ENCODE measurements around the gene CELF2. TPM values are rescaled to one million over a fixed set of nuclear protein-coding genes. Genes with fewer than 3 reads are reported as not detected.

The CELF2 gene
- total RNA-seq, 2 donors from 2014 or later: 116 to 124 TPM

DNA sequence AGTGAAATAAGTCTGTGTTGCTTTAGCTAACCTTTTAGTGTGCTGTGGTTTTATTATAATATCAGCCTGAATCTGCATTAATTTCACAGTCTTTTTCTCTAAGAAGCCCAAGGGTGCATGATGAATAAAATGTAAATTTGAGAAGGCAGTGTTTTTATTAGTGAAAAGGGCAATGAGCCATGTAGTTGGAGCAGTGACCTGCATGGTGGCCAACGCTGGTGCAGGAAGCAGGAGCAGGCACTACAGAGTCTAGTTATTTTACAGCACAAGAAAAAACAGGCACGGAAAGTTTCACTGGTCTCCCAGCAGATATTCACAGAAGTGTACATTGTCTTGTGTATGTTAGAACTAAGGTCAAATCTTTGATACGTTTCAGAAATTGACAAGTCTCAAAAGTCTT is 247.8 kb downstream of the CELF2 start:
- H3K36me3 Mint-ChIP-seq (ENCODE audit: insufficient read depth in 2 of 2): peaks cover 9 to 30% of the 10 kb centered on the region in 2 donors
- no peaks in the 10 kb centered on the region for H3K27me3 Mint-ChIP-seq (ENCODE audit: low read depth)
- DNase-seq (no peak), ATAC-seq (replicated peaks in 1 of 2) (no peak)
- peak overlapping the region; percentile 76 for H3K27ac Mint-ChIP-seq
- no peaks in the 10 kb centered on the region for H3K9me3 Mint-ChIP-seq
- peaks cover 93% of the 10 kb centered on the region for H3K4me1 Mint-ChIP-seq (ENCODE audit: low read depth)
- H3K4me3 Mint-ChIP-seq: peak overlapping the region in 1 of 2 donors; percentile 24

DNA sequence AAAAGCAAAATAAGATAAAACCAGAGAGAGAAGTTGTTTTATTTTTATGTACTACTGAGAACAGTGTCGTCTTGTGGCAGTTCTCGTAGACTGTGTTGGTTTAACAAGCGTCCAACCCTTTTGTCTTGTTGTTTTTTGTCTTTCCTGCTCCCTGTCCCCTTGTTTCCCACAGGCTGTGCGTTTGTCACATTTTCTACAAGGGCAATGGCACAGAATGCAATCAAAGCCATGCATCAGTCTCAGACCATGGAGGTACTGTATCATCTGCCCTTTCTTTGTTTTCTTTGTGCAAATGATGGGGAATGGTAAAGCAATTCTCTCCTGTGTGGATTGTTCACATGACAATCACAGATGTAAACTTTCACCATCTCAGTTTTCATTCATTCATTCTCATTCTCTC is 248.8 kb downstream of the CELF2 start:
- Mint-ChIP-seq H3K4me1 (ENCODE audit: low read depth) (peaks cover 92% of the 10 kb centered on the region), H3K4me3 (peak overlapping the region in 1 of 2 donors; percentile 10), H3K27ac (peak overlapping the region; percentile 51), H3K9me3 (no peaks in the 10 kb centered on the region), H3K36me3 (ENCODE audit: insufficient read depth in 2 of 2) (peaks cover 9 to 27% of the 10 kb centered on the region in 2 donors), H3K27me3 (ENCODE audit: low read depth) (no peaks in the 10 kb centered on the region)
- DNase-seq (no peak), ATAC-seq (replicated peaks in 1 of 2) (no peak)

DNA sequence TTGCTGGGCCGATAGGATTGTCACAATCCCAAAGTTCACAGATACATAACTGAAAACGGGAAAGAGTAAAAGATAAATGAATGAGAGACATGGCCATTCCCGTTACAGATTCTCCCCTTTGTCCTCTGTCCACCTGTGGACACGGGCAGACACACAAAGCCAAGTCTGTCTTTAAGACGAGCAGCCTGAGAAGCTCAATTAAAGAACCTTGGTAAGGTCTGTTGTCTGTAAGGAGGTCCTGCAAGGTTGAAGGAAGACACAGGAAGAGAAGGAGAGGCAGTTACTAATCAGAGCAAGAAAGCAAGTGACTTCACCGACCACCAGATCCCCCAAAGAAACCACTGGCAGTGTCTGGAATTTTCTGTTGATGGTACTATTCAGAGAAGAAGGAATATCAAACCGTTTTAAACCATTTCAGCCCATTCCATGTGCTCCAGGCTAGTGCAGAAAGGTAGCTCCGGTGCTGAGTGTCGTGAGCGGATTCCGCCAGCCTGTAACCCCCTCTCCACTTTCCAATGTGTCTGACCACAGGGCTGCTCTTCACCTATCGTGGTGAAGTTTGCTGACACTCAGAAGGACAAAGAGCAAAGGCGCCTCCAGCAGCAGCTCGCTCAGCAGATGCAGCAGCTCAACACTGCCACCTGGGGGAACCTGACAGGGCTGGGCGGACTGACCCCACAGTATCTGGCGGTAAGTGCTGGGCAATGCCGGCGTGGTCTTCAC is 252.6 kb downstream of the CELF2 start:
- Mint-ChIP-seq H3K4me1 (ENCODE audit: low read depth) (peaks cover 90% of the 10 kb centered on the region), H3K36me3 (ENCODE audit: insufficient read depth in 2 of 2) (peaks cover 11 to 42% of the 10 kb centered on the region in 2 donors)

DNA sequence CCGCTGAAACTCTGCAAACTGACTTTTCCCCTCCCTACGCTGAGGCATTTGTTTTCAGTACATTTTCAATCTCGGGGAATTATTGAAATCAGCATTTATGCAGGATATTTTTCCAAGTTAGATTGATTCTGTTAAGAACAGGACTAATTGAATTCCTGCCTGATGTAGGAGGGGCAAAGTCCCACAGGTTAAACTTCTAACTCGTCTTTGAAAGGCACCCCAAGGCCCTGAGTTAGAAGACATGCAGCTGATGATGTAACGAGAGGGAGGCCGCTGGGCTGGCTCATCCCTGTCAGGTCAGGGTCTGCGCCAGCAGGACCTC is 253.1 kb downstream of the CELF2 start:
- no peak for DNase-seq
- no peak for ATAC-seq (replicated peaks in 1 of 2)
- H3K27ac Mint-ChIP-seq: no peak overlapping the region
- no peaks in the 10 kb centered on the region for H3K27me3 Mint-ChIP-seq (ENCODE audit: low read depth)
- peaks cover 90% of the 10 kb centered on the region for H3K4me1 Mint-ChIP-seq (ENCODE audit: low read depth)
- H3K4me3 Mint-ChIP-seq: peak overlapping the region in 1 of 2 donors; percentile 81
- H3K9me3 Mint-ChIP-seq: no peaks in the 10 kb centered on the region
- peaks cover 11 to 46% of the 10 kb centered on the region in 2 donors for H3K36me3 Mint-ChIP-seq (ENCODE audit: insufficient read depth in 2 of 2)

More for the DNA sequence above, 252.6 kb downstream of the CELF2 start:
- peak overlapping the region; percentile 47 to 81 for H3K4me3 Mint-ChIP-seq
- no peaks in the 10 kb centered on the region for H3K27me3 Mint-ChIP-seq (ENCODE audit: low read depth)
- peak overlapping the region; percentile 98 for H3K27ac Mint-ChIP-seq
- H3K9me3 Mint-ChIP-seq: no peaks in the 10 kb centered on the region
- ATAC-seq (replicated peaks in 1 of 2): peak; percentile 67 to 68
- peak; percentile 79 to 85 for DNase-seq

DNA sequence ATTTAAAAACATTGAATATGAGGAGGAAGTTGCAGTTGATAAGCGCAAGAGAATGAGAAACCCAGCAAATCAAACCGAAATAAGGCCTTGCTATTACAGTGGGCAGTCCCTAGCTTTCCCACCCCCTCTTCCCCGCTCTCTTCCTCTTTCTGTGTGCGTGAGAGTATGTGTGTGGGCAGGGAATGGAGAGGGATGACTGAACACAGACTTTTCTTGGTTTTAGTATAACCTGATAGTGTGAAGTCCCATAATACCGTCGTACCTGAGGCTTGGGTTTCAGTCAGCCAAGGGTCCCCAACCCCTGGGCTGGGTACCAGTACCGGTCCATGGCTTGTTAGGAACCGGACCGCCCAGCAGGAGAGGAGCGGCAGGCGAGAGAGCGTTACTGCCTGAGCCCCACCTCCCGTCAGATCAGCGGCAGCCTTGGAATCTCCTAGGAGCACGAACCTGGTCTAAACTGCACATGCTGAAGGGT is 255.3 kb downstream of the CELF2 start:
- peak; percentile 58 to 72 for DNase-seq
- H3K4me3 Mint-ChIP-seq: peak overlapping the region; percentile 59 to 68
- H3K36me3 Mint-ChIP-seq (ENCODE audit: insufficient read depth in 2 of 2): peaks cover 7 to 49% of the 10 kb centered on the region in 2 donors
- ATAC-seq (replicated peaks in 1 of 2): peak; percentile 81 to 84
- H3K9me3 Mint-ChIP-seq: no peaks in the 10 kb centered on the region
- no peaks in the 10 kb centered on the region for H3K27me3 Mint-ChIP-seq (ENCODE audit: low read depth)
- H3K4me1 Mint-ChIP-seq (ENCODE audit: low read depth): peaks cover 85% of the 10 kb centered on the region
- peak overlapping the region; percentile 94 for H3K27ac Mint-ChIP-seq

DNA sequence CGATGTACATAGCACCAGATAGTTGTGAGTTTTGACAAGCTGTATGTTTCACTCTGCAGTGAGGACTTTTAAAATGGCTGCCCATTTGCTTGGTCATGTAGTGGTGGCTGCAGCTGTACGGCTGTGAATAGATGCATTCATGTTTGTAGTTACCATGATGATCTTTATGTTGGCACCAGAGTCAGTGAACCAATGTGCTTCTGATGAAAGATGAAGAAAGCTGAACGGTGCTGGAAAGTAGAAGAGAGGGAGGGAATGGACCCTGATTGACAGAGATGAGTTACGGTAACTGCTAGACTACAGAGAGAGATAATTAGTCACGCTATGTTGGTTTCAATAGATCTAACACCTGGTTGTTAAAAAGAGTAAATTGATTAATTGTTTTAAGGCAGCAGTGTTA is 256.8 kb downstream of the CELF2 start:
- Mint-ChIP-seq H3K36me3 (ENCODE audit: insufficient read depth in 2 of 2) (peaks cover 8 to 51% of the 10 kb centered on the region in 2 donors), H3K4me1 (ENCODE audit: low read depth) (peaks cover 72% of the 10 kb centered on the region), H3K9me3 (no peaks in the 10 kb centered on the region), H3K4me3 (peak overlapping the region in 1 of 2 donors; percentile 13), H3K27ac (peak overlapping the region; percentile 56), H3K27me3 (ENCODE audit: low read depth) (no peaks in the 10 kb centered on the region)
- ATAC-seq (replicated peaks in 1 of 2) (no peak), DNase-seq (no peak)

DNA sequence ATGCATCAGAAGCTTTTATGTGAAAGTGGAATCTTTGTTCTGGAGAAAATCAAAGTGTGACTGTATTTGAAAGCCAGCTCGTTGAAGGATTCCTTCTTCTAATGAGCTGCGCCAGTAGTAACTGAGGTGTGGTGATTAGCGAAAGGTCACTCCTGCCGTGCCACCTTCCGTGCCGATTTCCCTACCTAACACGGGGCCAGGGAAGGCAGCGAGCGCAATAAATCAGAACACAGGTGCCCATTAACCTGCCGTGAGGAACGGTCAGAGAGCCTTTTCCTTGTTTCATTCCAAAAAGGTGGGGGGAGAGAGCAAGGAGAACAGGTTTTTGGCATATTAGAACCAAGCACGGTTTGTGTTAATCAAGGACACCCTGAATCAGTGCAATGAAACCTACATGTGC is 258.0 kb downstream of the CELF2 start:
- Mint-ChIP-seq H3K4me3 (peak overlapping the region in 1 of 2 donors; percentile 47), H3K9me3 (no peaks in the 10 kb centered on the region), H3K27me3 (ENCODE audit: low read depth) (no peaks in the 10 kb centered on the region), H3K36me3 (ENCODE audit: insufficient read depth in 2 of 2) (peaks cover 10 to 52% of the 10 kb centered on the region in 2 donors), H3K27ac (peak overlapping the region; percentile 56), H3K4me1 (ENCODE audit: low read depth) (peaks cover 64% of the 10 kb centered on the region)
- no peak for DNase-seq
- ATAC-seq (replicated peaks in 1 of 2): no peak

DNA sequence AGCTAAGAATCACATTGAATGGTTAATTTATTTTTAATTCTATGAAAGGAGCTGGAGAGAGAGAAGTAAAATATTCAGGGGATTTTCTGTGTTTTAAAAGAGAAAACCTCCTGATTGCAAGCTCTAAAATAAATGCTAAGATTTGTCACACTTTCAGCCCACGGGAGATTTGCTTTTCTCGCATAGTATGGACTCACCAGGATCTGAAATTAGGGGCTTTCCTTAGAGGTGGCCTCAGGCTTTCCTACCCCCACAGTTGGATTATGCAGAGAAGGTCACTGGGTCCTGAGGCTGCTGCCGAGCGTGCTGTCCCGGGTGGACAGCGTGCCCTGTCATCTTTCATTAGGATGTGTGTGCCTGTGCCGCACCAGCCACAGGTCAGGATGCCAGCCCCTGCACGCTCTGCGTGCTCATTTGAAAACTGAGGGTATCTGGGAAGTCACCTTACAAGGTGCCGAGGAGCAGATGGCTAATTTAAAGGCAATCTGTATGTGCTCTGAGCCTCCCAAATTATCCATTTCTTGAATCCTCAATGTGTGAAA is 258.8 kb downstream of the CELF2 start:
- no peaks in the 10 kb centered on the region for H3K9me3 Mint-ChIP-seq
- DNase-seq (no peak), ATAC-seq (replicated peaks in 1 of 2) (no peak)
- peaks cover 15 to 60% of the 10 kb centered on the region in 2 donors for H3K36me3 Mint-ChIP-seq (ENCODE audit: insufficient read depth in 2 of 2)
- peaks cover 56% of the 10 kb centered on the region for H3K4me1 Mint-ChIP-seq (ENCODE audit: low read depth)
- peak overlapping the region; percentile 56 for H3K27ac Mint-ChIP-seq
- H3K4me3 Mint-ChIP-seq: no peak overlapping the region
- no peaks in the 10 kb centered on the region for H3K27me3 Mint-ChIP-seq (ENCODE audit: low read depth)

DNA sequence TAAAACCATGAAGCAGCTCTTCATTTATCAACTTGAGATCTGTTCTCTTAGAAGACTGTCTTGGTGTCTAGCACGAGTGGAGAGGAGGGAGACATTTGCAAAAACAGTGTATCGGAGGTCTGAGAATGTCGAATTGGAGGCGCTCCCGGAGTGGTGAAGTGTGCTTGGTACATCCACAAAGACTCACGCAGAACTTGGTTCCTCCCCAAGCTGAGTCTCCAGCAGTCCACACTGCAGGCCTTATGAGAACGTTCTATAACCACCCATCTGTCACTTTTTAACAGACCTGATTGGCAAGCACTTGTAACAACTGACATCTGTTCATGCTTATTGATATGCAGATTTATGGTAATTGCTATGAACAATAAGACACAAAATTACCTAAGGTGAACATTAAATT is 261.6 kb downstream of the CELF2 start:
- no peak for ATAC-seq (replicated peaks in 1 of 2)
- H3K27me3 Mint-ChIP-seq (ENCODE audit: low read depth): no peaks in the 10 kb centered on the region
- H3K9me3 Mint-ChIP-seq: no peaks in the 10 kb centered on the region
- H3K4me1 Mint-ChIP-seq (ENCODE audit: low read depth): peaks cover 28% of the 10 kb centered on the region
- H3K4me3 Mint-ChIP-seq: no peak overlapping the region
- peaks cover 14 to 45% of the 10 kb centered on the region in 2 donors for H3K36me3 Mint-ChIP-seq (ENCODE audit: insufficient read depth in 2 of 2)
- no peak for DNase-seq
- H3K27ac Mint-ChIP-seq: peak overlapping the region; percentile 82

DNA sequence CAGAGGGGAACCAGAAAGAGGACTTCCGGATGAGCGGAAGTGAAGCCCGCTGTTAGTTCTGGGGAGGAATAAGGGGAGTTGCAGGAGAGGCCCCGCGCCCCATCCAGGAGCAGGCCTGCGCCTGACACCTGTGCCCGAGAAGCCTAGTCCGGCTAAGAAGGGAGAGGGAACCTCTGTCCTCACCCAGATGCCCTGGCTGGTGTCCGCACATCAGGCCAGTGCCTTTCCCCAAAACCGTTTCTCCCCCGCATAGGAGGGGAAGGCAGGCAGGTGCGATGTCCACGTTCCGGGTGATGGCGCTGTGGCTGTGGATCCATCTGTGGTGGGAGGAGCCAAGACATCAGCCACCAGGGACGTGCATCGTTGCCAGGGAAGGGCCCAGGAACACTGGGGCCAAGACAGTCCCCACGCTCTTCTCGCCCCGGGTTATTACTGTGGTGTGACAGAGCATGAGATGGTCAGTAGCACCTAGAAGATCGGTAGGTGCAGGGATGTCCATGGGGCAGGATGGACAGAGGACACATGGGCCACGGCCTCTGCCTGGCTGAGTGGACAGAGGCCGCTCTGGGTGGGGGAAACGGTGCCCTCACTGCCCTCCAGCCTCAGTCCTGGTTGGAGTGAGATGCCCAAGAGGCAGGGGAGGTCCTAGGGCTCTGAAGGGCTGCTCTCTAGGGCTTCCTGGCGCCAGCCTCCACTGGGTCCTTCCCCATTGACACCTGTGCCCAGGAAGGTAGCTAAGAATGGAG is 262.7 kb downstream of the CELF2 start:
- DNase-seq (no peak), ATAC-seq (replicated peaks in 1 of 2) (peak in 1 of 2 donors; percentile 8)
- H3K4me1 Mint-ChIP-seq (ENCODE audit: low read depth): peaks cover 20% of the 10 kb centered on the region
- peaks cover 12 to 41% of the 10 kb centered on the region in 2 donors for H3K36me3 Mint-ChIP-seq (ENCODE audit: insufficient read depth in 2 of 2)
- H3K4me3 Mint-ChIP-seq: no peak overlapping the region
- peak overlapping the region; percentile 51 for H3K27ac Mint-ChIP-seq
- no peaks in the 10 kb centered on the region for H3K9me3 Mint-ChIP-seq
- no peaks in the 10 kb centered on the region for H3K27me3 Mint-ChIP-seq (ENCODE audit: low read depth)

DNA sequence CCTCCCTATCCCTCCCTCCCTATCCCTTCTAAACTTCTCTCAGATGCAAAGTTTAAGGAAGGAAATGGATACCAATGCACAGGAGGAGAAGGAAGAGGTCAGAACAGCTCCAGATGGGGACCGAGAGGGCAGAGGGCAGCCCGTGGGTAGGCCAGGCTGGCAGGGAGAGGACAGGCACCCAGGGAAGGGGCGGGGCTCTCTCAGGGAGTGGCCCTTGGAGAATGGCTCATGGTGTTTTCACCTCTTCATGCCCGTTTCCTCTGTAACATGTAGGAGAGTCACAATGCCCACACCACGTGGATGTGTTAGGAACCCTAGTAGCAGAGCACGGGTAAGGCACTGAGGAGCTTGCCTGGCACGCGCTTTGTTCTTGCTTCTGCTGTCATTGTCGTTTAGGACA is 264.5 kb downstream of the CELF2 start:
- Mint-ChIP-seq H3K9me3 (no peaks in the 10 kb centered on the region), H3K27me3 (ENCODE audit: low read depth) (no peaks in the 10 kb centered on the region), H3K36me3 (ENCODE audit: insufficient read depth in 2 of 2) (peaks cover 16 to 31% of the 10 kb centered on the region in 2 donors), H3K4me3 (no peak overlapping the region), H3K4me1 (ENCODE audit: low read depth) (peaks cover 14% of the 10 kb centered on the region), H3K27ac (no peak overlapping the region)
- DNase-seq: no peak
- ATAC-seq (replicated peaks in 1 of 2): no peak

DNA sequence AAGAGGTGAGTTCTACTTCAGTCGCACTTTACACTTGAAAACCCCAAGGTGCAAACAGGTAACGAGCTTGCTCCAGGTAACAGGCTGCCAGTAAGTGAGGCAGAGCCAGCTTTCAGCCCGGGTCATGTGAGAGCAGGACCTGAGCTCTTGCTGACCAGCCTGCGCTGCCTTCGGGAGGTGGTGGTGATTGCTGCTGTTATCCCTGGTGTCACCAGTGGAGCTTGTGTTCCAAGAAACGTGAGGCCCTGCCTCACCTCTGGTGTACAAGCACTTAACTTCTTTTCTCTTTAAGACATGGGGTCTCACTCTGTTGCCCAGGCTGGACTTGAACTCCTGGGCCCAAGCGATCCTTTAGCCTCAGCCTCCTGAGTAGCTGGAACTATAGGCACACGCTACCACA is 265.0 kb downstream of the CELF2 start:
- no peak for DNase-seq
- Mint-ChIP-seq H3K27me3 (ENCODE audit: low read depth) (no peaks in the 10 kb centered on the region), H3K27ac (no peak overlapping the region), H3K9me3 (no peaks in the 10 kb centered on the region), H3K4me3 (no peak overlapping the region), H3K36me3 (ENCODE audit: insufficient read depth in 2 of 2) (peaks cover 16 to 28% of the 10 kb centered on the region in 2 donors), H3K4me1 (ENCODE audit: low read depth) (peaks cover 13% of the 10 kb centered on the region)
- no peak for ATAC-seq (replicated peaks in 1 of 2)
